Neural cell (in vitro differentiated cells): ENCODE measurements around the gene NCOA4. TPM values are rescaled to one million over a fixed set of nuclear protein-coding genes. Genes with fewer than 3 reads are reported as not detected.
"Not testable (repeated sequence)": the region's sequence is repeated elsewhere in the genome, so short reads cannot be mapped to it uniquely, and the experiment has no call there.

Experiments used
- H2AFZ ChIP-seq: fragments of 200-600, 300-800 bp; sonication (generic), shearing (Covaris generic); 2 replicates; pipeline ENCODE4 v1.6.0; 2014; ENCODE audit warnings: low read depth, mild to moderate bottlenecking, antibody characterized with exemption, low read length, moderate library complexity
- H3F3A ChIP-seq: fragments of 200-600 bp; shearing (Covaris generic); 2 replicates; pipeline ENCODE4 v1.6.1; 2016; ENCODE audit warnings: mild to moderate bottlenecking, moderate library complexity, mixed read lengths, antibody characterized with exemption, low read length; ENCODE audit not compliant: insufficient read depth, poor library complexity, severe bottlenecking
- H3K27ac ChIP-seq: fragments of 200-600, 300-800 bp; sonication (generic), shearing (Covaris generic); 2 replicates; pipeline ENCODE4 v1.5.1; 2014; ENCODE audit warnings: mild to moderate bottlenecking, low read length, moderate library complexity
- H3K27me3 ChIP-seq: fragments of 300-800, 200-600 bp; sonication (generic), shearing (Covaris generic); 2 replicates; pipeline ENCODE4 v1.6.0; 2014; ENCODE audit warnings: mild to moderate bottlenecking, low read depth, low read length, moderate library complexity; ENCODE audit not compliant: insufficient read depth
- H3K36me3 ChIP-seq: fragments of 300-800, 200-600 bp; sonication (generic), shearing (Covaris generic); 2 replicates; pipeline ENCODE4 v1.5.1; 2014; ENCODE audit warnings: mild to moderate bottlenecking, antibody characterized with exemption, low read length, moderate library complexity; ENCODE audit not compliant: insufficient read depth
- H3K4me2 ChIP-seq: fragments of 300-800, 200-600 bp; sonication (generic), shearing (Covaris generic); 2 replicates; pipeline ENCODE4 v1.6.0; 2014; ENCODE audit warnings: mild to moderate bottlenecking, low read length
- H3K4me3 ChIP-seq: fragments of 300-800, 200-600 bp; sonication (generic), shearing (Covaris generic); 2 replicates; pipeline ENCODE4 v1.5.1; 2014; ENCODE audit warnings: mild to moderate bottlenecking, low read length, moderate library complexity
- H3K79me2 ChIP-seq: fragments of 200-600 bp; shearing (Covaris generic); replicated peaks from 2 replicates; pipeline ENCODE4 v1.6.0; 2014; ENCODE audit warnings: mild to moderate bottlenecking, low read length, moderate library complexity; ENCODE audit not compliant: insufficient read depth
- H3K9ac ChIP-seq: fragments of 300-800, 200-600 bp; sonication (generic), shearing (Covaris generic); 2 replicates; pipeline ENCODE4 v1.6.1; 2016; ENCODE audit warnings: mild to moderate bottlenecking, low read length, mixed read lengths
- H3K9me2 ChIP-seq: fragments of 200-600 bp; shearing (Covaris generic); 2 replicates; pipeline ENCODE4 v1.6.1; 2016; ENCODE audit warnings: mild to moderate bottlenecking, low read length, mixed read lengths; ENCODE audit not compliant: insufficient read depth
- H3K9me3 ChIP-seq: fragments of 200-600, 300-800 bp; sonication (generic), shearing (Covaris generic); 2 replicates; pipeline ENCODE4 v1.6.1; 2016; ENCODE audit warnings: mild to moderate bottlenecking, mixed run types, low read length, moderate library complexity, mixed read lengths
- H4K20me1 ChIP-seq: fragments of 200-600 bp; shearing (Covaris generic); 2 replicates; pipeline ENCODE4 v1.6.1; 2016; ENCODE audit warnings: mild to moderate bottlenecking, mixed run types; ENCODE audit not compliant: insufficient read depth
- CTCF ChIP-seq: fragments of 450-650 bp; IDR thresholded peaks from 2 replicates; pipeline ENCODE4 v1.5.1; 2014; ENCODE audit warnings: antibody characterized with exemption, mild to moderate bottlenecking, moderate library complexity; ENCODE audit not compliant: poor library complexity, severe bottlenecking
- EP300 ChIP-seq: fragments of 450-650 bp; conservative IDR thresholded peaks from 2 replicates; pipeline ENCODE4 v1.6.1; 2014; ENCODE audit warnings: antibody characterized with exemption, mild to moderate bottlenecking, moderate library complexity; ENCODE audit not compliant: poor library complexity, severe bottlenecking
- EZH2 ChIP-seq: fragments of 200-600, 300-800 bp; shearing (Covaris generic), sonication (generic); IDR thresholded peaks from 2 replicates; pipeline ENCODE4 v1.6.1; 2014; ENCODE audit warnings: antibody characterized with exemption, low read length, borderline replicate concordance, mild to moderate bottlenecking; ENCODE audit not compliant: insufficient read depth, poor library complexity, severe bottlenecking
- MXI1 ChIP-seq: fragments of 450-650 bp; conservative IDR thresholded peaks from 2 replicates; pipeline ENCODE4 v1.6.1; 2014; ENCODE audit warnings: antibody characterized with exemption, mild to moderate bottlenecking; ENCODE audit not compliant: poor library complexity, severe bottlenecking
- POLR2AphosphoS5 ChIP-seq: IDR thresholded peaks from 2 replicates; pipeline ENCODE4 v1.6.1; 2012
- RAD21 ChIP-seq: fragments of 450-650 bp; conservative IDR thresholded peaks from 2 replicates; pipeline ENCODE4 v1.6.1; 2014; ENCODE audit warnings: antibody characterized with exemption, mild to moderate bottlenecking, moderate library complexity
- REST ChIP-seq: IDR thresholded peaks from 2 replicates; pipeline ENCODE4 v1.6.1; 2012; ENCODE audit warnings: borderline replicate concordance
- SMC3 ChIP-seq: fragments of 450-650 bp; conservative IDR thresholded peaks from 2 replicates; pipeline ENCODE4 v1.6.1; 2014; ENCODE audit warnings: antibody characterized with exemption, mild to moderate bottlenecking, moderate library complexity; ENCODE audit not compliant: poor library complexity
- TAF1 ChIP-seq: IDR thresholded peaks from 2 replicates; pipeline ENCODE4 v1.6.1; 2012; ENCODE audit warnings: low read depth
- polyA plus RNA-seq: library from polyadenylated mRNA; depleted of rRNA; stranded (reverse); fragments of >200 nt; gene quantifications from 2 replicates; pipeline ENCODE4 v1.2.3, GENCODE V29; 2014

The NCOA4 gene
- polyA plus RNA-seq, 1 donor from 2014 or later, result 131 TPM

DNA sequence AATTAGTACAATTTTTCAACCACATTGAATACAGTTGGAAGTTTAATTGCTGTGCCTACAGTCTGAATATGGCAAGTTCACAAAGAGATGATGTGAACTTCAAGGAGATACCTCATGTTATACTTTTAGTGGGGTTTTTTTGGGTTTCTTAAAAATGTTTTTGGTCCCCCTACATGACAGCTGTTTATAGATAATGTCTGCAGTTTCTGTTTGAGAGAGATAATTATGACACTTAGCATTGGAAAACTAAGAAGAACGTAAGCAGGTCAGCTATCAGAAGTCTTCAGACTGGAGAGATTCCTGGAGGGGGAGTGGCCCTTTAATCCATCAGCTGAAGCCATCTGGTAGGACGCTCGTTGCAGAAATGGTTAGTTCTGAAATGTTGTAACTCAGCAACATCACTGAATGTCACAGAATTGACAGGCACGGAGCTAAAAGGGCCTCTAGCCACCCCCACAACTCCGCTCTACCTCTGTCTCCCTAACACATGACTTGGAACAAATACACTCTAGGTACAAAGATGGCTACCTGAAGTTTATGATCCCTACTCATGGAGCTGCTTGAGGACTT, 29.2 kb downstream of the NCOA4 start:
- H3K9me3 ChIP-seq, result no peaks in the 10 kb centered on the region
- H3K4me3 ChIP-seq, result no peak overlapping the region
- H3F3A ChIP-seq, result no peaks in the 10 kb centered on the region
- H4K20me1 ChIP-seq, result no peaks in the 10 kb centered on the region
- H3K27me3 ChIP-seq, result no peaks in the 10 kb centered on the region
- H3K36me3 ChIP-seq, result peaks cover 13% of the 10 kb centered on the region
- H3K27ac ChIP-seq, result no peak overlapping the region
- no peak overlapping the region for H3K9ac ChIP-seq
- H2AFZ ChIP-seq, result no peak overlapping the region
- H3K79me2 ChIP-seq, result no peaks in the 10 kb centered on the region
- no peaks in the 10 kb centered on the region for H3K9me2 ChIP-seq
- TF ChIP-seq RAD21 (no peak), CTCF (no peak), EZH2 (no peak), SMC3 (no peak), MXI1 (no peak), EP300 (no peak), TAF1 (no peak), POLR2AphosphoS5 (no peak), REST (no peak)
- H3K4me2 ChIP-seq, result no peak overlapping the region

DNA sequence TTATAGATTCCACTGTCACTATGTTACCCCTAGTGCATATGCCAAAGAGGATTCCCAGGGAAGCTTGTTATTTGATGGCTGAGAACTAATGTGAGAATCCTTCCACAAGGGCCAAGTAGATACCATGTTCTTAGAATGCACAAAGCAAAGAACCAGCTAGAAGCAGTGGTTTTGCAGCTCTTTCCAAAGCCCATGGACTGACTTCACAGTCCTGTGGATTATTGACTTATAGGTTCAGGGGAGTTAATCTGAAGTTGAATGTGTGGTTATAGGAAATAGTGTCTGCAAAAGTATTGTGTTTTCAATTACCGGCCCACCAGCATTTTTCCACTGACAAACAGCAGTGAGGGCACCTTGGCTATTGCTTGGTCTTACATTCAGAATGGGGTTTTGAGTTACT, 29.9 kb downstream of the NCOA4 start:
- Histone ChIP-seq H3K9me2 (no peaks in the 10 kb centered on the region), H3K36me3 (peaks cover 13% of the 10 kb centered on the region)
- TF ChIP-seq SMC3 (no peak), EP300 (no peak), EZH2 (no peak), POLR2AphosphoS5 (no peak), MXI1 (no peak), CTCF (no peak), RAD21 (no peak), TAF1 (no peak), REST (no peak)

GRCh38 chr10:45999955-46000354, 30.5 kb downstream of the NCOA4 start:
- H3K27ac ChIP-seq, result not testable (repeated sequence)

More for the DNA sequence above, 29.9 kb downstream of the NCOA4 start:
- Histone ChIP-seq H3K27ac (no peak overlapping the region), H3K9ac (no peak overlapping the region), H3K27me3 (no peaks in the 10 kb centered on the region), H3K79me2 (no peaks in the 10 kb centered on the region), H2AFZ (no peak overlapping the region), H3K4me2 (no peak overlapping the region), H3F3A (no peaks in the 10 kb centered on the region), H3K9me3 (no peaks in the 10 kb centered on the region), H3K4me3 (no peak overlapping the region), H4K20me1 (no peaks in the 10 kb centered on the region)

More at GRCh38 chr10:45999955-46000354, 30.5 kb downstream of the NCOA4 start:
- not testable (repeated sequence) for H3K79me2 ChIP-seq, H3F3A ChIP-seq, H3K36me3 ChIP-seq, H3K9me2 ChIP-seq, H3K9ac ChIP-seq, H3K27me3 ChIP-seq, H3K9me3 ChIP-seq, H3K4me3 ChIP-seq, H3K4me2 ChIP-seq, H2AFZ ChIP-seq, H4K20me1 ChIP-seq
